Fibroblast of the conjunctiva (primary cell): Measurements from ENCODE around the gene ZNF226.
A peak's percentile ranks its signal among the peaks of the same experiment; 100 is the strongest.
"Not testable (repeated sequence)": the region's sequence is repeated elsewhere in the genome, so short reads cannot be mapped to it uniquely, and the experiment has no call there.

Experiments used
- DNase-seq: peaks from one replicate; pipeline ENCODE4 v3.0.0-alpha.2; 2010; ENCODE audit warnings: low read depth

The ZNF226 gene

GRCh38 chr19:44212250-44212865, 47.5 kb downstream of the ZNF226 start, which contains the start of gene ZNF227:
ZNF227 (plus strand) TSS chr19:44212532; CDS start chr19:44217793, 5,261 bp downstream.
- peak; percentile 91 for DNase-seq

GRCh38 chr19:44212866-44213346, 48.0 kb downstream of the ZNF226 start:
- no peak for DNase-seq

- DNase-seq = not testable (repeated sequence)
Observed at GRCh38 chr19:44219926-44220325, 55.0 kb downstream of the ZNF226 start.

GRCh38 chr19:44220761-44221160, 55.9 kb downstream of the ZNF226 start:
- DNase-seq = not testable (repeated sequence)

GRCh38 chr19:44221291-44221690, 56.4 kb downstream of the ZNF226 start:
- DNase-seq = not testable (repeated sequence)
